ENCODE results near the gene WDR7. TPM values are rescaled to one million over a fixed set of nuclear protein-coding genes. Genes with fewer than 3 reads are reported as not detected.

The WDR7 gene
- 17.3 and 30.0 TPM in 2 replicates for total RNA-seq

DNA sequence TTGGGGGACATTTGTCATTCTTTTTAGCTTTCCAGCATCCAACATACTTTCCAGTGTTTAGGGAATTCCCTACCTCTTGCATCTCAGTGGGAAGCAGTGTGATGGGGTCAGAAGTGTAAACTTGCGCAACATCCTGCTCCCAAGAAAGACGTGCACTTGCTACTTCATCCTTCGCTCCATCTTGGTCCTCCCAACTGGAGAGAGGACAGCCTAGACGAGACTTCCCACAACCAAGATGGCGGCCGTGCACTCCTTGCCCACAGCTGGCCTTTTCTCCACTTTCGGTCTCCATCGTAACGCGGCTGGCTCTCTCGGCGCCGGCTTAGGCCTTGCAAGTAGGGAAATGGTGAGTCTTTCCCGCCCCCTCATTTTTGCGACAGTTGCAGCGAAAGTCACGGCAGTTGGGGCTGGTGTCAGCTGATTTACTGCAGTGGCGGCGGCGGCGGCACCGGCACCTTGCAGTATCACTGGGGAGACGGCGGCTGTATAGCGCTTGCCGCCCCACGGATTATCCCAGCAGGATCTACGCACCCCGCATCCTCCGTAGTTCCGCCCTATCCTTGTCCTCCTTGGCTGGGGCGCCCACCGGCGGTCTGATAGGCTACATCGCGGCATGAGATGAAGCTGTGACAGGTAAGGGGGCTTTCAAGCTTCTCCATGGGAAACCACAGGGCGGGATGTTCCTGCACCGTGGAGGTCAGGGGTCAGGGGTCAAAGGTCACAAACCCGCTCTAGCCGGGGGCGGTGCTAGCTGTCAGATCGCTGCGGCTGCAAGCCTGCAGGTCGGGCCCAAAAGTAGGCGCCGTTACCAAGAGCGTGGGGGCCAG lies at the start of gene WDR7:
Gene WDR7 (plus strand): TSS at position 416 of the 827 bp plus-strand sequence. CDS start 21,157 bp downstream, outside the sequence.

DNA sequence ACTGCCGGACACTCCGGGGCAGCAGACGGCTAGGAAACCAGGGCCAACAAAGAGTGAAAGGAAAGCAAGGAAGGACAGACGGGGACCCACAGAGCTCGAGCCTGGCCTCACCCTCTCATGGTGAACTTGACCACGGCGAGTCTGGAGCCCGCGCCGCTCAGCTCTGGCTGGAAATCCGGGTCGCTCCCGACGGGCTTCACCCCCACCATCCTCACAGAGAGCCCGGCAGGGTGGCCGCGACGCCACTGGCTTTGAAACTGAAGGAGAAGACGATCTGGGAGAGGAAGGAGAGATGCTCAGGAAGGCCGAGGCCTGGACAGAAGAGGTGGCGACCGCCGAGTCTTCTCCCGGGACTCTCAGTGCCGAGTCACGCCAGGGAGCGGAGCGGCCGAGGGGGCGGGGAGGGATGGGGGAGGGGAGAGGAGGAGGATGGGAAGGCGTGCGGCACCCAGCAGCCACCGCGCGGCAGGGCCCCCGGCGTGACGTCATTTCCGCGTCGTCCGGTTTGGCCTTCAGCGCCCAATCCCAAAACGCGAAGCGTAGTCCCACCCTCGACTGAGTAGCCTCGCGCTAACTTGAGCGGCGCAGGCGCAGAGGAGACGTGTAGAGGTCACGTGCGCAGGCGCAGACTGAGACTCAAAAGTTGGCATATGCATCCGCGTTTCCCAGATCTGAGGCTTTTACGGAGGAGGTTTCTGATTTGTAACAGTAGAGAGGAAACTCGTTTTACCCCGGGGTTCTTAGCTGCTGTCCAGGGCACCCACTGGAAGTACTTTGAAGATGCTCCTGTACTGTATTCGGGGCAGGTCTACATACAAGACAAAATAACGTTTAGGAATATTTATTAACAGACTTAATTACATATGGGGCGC lies 12.7 kb upstream of the WDR7 start, which contains the start of gene TXNL1:
Gene TXNL1 (minus strand): TSS at position 361 of the 872 bp plus-strand sequence. CDS start 152 bp downstream, at position 209.

Other genes with a start within 250 kb of the WDR7 start
- 16.9 and 31.4 TPM in 2 replicates for gene TXNL1, start 12.8 kb upstream of the WDR7 start, total RNA-seq